ENCODE results near the gene PUDP.

DNA sequence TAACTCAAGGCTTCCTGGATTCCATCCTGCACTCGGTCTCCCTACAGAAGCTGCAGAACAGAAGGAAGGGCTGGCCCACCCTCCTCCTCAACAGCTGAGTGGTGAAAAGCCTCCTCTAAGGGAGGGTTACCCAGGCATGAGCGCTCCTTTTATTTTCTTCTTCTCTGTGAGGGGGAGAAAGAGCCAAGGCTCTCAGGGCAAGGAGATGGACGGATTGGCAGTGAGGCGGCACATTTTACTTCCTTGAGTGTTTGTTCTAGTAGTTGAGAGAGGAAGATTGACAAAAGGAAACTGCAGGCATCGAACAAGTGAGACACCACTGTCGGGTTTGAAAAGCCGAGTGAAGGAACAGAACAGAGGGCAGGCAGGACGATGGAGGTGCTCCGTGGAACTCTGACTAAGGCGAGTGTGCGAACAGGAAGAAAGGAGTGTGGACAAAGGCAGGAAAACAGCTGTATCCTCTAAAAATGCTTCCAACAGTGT, 38.9 kb downstream of the PUDP start:
- TF ChIP-seq CTCF (IDR thresholded peaks at IDR 0.05), result no peak
- TF ChIP-seq POLR2A (IDR thresholded peaks at IDR 0.05), result no peak
